Measurements from ENCODE around the gene TP53AIP1. TPM values are rescaled to one million over a fixed set of nuclear protein-coding genes. Genes with fewer than 3 reads are reported as not detected.

The TP53AIP1 gene
- total and polyA plus RNA-seq, 10 donors, result 0.03 to 0.14 (median 0.12) TPM; not detected in 6

GRCh38 chr11:128925250-128925600 lies 17.4 kb downstream of the TP53AIP1 start:
- Histone ChIP-seq H3K9me3 (no peaks in the 10 kb centered on the region), H3K4me1 (peaks cover 0 to 19% (median 0%) of the 10 kb centered on the region in 6 donors), H3K27me3 (replicated peaks in 1 of 7) (no peaks in the 10 kb centered on the region), H3K27ac (no peak overlapping the region), H3K4me3 (no peak overlapping the region), H3K36me3 (no peaks in the 10 kb centered on the region)
- TF ChIP-seq POLR2A (IDR thresholded peaks at IDR 0.05) (no peak), POLR2AphosphoS5 (IDR thresholded peaks at IDR 0.05) (no peak), CTCF (IDR thresholded peaks at IDR 0.05 in 8 of 11, conservative IDR thresholded peaks at IDR 0.05 in 3 of 11) (no peak)
- WGBS, 5 donors, result 60 to 77% (median 70%) methylated on average over 2 of the region's 2 CpGs
- DNase-seq, result peak; percentile 14
- intact Hi-C loops (cut with DNase I; ENCODE audit: low total_unique reads), result no loop called here

GRCh38 chr11:128924510-128925249 lies 18.0 kb downstream of the TP53AIP1 start:
- Histone ChIP-seq H3K9me3 (no peaks in the 10 kb centered on the region), H3K4me3 (no peak overlapping the region), H3K4me1 (peaks cover 0 to 19% (median 0%) of the 10 kb centered on the region in 6 donors), H3K36me3 (no peaks in the 10 kb centered on the region), H3K27ac (no peak overlapping the region), H3K27me3 (replicated peaks in 1 of 7) (no peaks in the 10 kb centered on the region)
- 68 to 80% (median 74%) methylated on average over 16 of the region's 16 CpGs for WGBS, 5 donors
- intact Hi-C loops (cut with DNase I; ENCODE audit: low total_unique reads), result no loop called here
- TF ChIP-seq CTCF (IDR thresholded peaks at IDR 0.05 in 8 of 11, conservative IDR thresholded peaks at IDR 0.05 in 3 of 11) (no peak), POLR2AphosphoS5 (IDR thresholded peaks at IDR 0.05) (no peak), POLR2A (IDR thresholded peaks at IDR 0.05) (no peak)
- peak; percentile 47 for DNase-seq

- peak; percentile 31 for DNase-seq
- 73 to 83% (median 79%) methylated on average over 7 of the region's 7 CpGs for WGBS, 5 donors
- intact Hi-C loops (cut with DNase I; ENCODE audit: low total_unique reads), result no loop called here
- H3K4me1 ChIP-seq, result peaks cover 0 to 23% (median 3%) of the 10 kb centered on the region in 6 donors
- H3K36me3 ChIP-seq, result no peaks in the 10 kb centered on the region
- no peaks in the 10 kb centered on the region for H3K9me3 ChIP-seq
- H3K27ac ChIP-seq, result no peak overlapping the region
- H3K4me3 ChIP-seq, result no peak overlapping the region
- no peak for TF ChIP-seq POLR2AphosphoS5 (IDR thresholded peaks at IDR 0.05)
- TF ChIP-seq CTCF (IDR thresholded peaks at IDR 0.05 in 8 of 11, conservative IDR thresholded peaks at IDR 0.05 in 3 of 11), result no peak
- no peak for TF ChIP-seq POLR2A (IDR thresholded peaks at IDR 0.05)
- no peaks in the 10 kb centered on the region for H3K27me3 ChIP-seq (replicated peaks in 1 of 7)
These were observed 18.6 kb downstream of the TP53AIP1 start for GRCh38 chr11:128924104-128924503.

- Histone ChIP-seq H3K4me3 (no peak overlapping the region), H3K36me3 (no peaks in the 10 kb centered on the region), H3K27ac (no peak overlapping the region), H3K9me3 (no peaks in the 10 kb centered on the region), H3K27me3 (replicated peaks in 1 of 7) (no peaks in the 10 kb centered on the region), H3K4me1 (peaks cover 0 to 25% (median 4%) of the 10 kb centered on the region in 6 donors)
- 67 to 84% (median 78%) methylated on average over 4 of the region's 4 CpGs for WGBS, 5 donors
- intact Hi-C loops (cut with DNase I; ENCODE audit: low total_unique reads), result no loop called here
- TF ChIP-seq POLR2A (IDR thresholded peaks at IDR 0.05), result no peak
- TF ChIP-seq CTCF (IDR thresholded peaks at IDR 0.05 in 8 of 11, conservative IDR thresholded peaks at IDR 0.05 in 3 of 11), result no peak
- TF ChIP-seq POLR2AphosphoS5 (IDR thresholded peaks at IDR 0.05), result no peak
- DNase-seq, result peak; percentile 38
These were observed 20.9 kb downstream of the TP53AIP1 start for GRCh38 chr11:128921793-128922192.

Data from spleen (tissue), 11 donors.